HepG2 (cell line): ENCODE data around the gene SETD1A. TPM values are rescaled to one million over a fixed set of nuclear protein-coding genes. Genes with fewer than 3 reads are reported as not detected.

Experiments
- ARNTL ChIP-seq: sonication (generic); formaldehyde crosslinking; IDR thresholded peaks from 2 replicates; pipeline ENCODE4 v1.4.0; 2020; ENCODE audit warnings: mild to moderate bottlenecking, missing genetic modification reagents
- ATF7 ChIP-seq, 2 experiments: fragments of 450-650 bp in 1 of 2; sonication (generic) in 1 of 2; formaldehyde crosslinking in 1 of 2; IDR thresholded peaks; 2 replicates each; pipeline versions ENCODE4 v1.4.0 to v1.6.1; 2016 to 2020; ENCODE audit warnings: antibody characterized with exemption in 1 of 2, mild to moderate bottlenecking in 1 of 2, missing genetic modification reagents in 1 of 2
- CCDC6 ChIP-seq: sonication (generic); formaldehyde crosslinking; IDR thresholded peaks from 2 replicates; pipeline ENCODE4 v1.8.1; 2022; ENCODE audit warnings: mild to moderate bottlenecking, missing genetic modification reagents, moderate library complexity
- KAT8 ChIP-seq: IDR thresholded peaks from 2 replicates; pipeline ENCODE4 v1.6.1; 2016; ENCODE audit warnings: missing genetic modification reagents, missing compliant biosample characterization
- MED13 ChIP-seq: sonication (generic); formaldehyde crosslinking; IDR thresholded peaks from 2 replicates; pipeline ENCODE4 v1.5.0; 2020; ENCODE audit warnings: missing genetic modification reagents
- MED8 ChIP-seq: sonication (generic); formaldehyde crosslinking; IDR thresholded peaks from 2 replicates; pipeline ENCODE4 v1.8.1; 2023; ENCODE audit warnings: mild to moderate bottlenecking, missing genetic modification reagents; ENCODE audit not compliant: insufficient replicate concordance
- NPAS2 ChIP-seq: sonication (generic); formaldehyde crosslinking; IDR thresholded peaks from 2 replicates; pipeline ENCODE4 v1.8.0; 2022; ENCODE audit warnings: mild to moderate bottlenecking, missing genetic modification reagents, borderline replicate concordance
- RARG ChIP-seq: sonication (generic); formaldehyde crosslinking; IDR thresholded peaks from 2 replicates; pipeline ENCODE4 v1.4.0; 2020; ENCODE audit warnings: low read depth, mild to moderate bottlenecking, missing genetic modification reagents
- RBAK ChIP-seq: sonication (generic); formaldehyde crosslinking; IDR thresholded peaks from 2 replicates; pipeline ENCODE4 v1.5.1; 2020; ENCODE audit warnings: mild to moderate bottlenecking, missing genetic modification reagents
- RBM22 ChIP-seq: fragments of 200-400 bp; formaldehyde crosslinking; optimal IDR thresholded peaks from 2 replicates; pipeline ENCODE3; 2017; ENCODE audit warnings: mild to moderate bottlenecking, low read length, moderate library complexity
- RCOR2 ChIP-seq: IDR thresholded peaks from 2 replicates; pipeline ENCODE4 v1.6.1; 2016; ENCODE audit warnings: missing biosample characterization, missing genetic modification reagents
- ZNF121 ChIP-seq: sonication (generic); formaldehyde crosslinking; IDR thresholded peaks from 2 replicates; pipeline ENCODE4 v1.5.0; 2020; ENCODE audit warnings: mild to moderate bottlenecking, missing genetic modification reagents
- ZNF274 ChIP-seq: sonication (generic); formaldehyde crosslinking; IDR thresholded peaks from 2 replicates; pipeline ENCODE4 v1.5.1; 2020; ENCODE audit warnings: mild to moderate bottlenecking, missing genetic modification reagents
- ZNF343 ChIP-seq: sonication (generic); formaldehyde crosslinking; IDR thresholded peaks from 2 replicates; pipeline ENCODE4 v1.4.0; 2020; ENCODE audit warnings: mild to moderate bottlenecking, missing genetic modification reagents
- ZNF816 ChIP-seq: sonication (generic); formaldehyde crosslinking; IDR thresholded peaks from 2 replicates; pipeline ENCODE4 v1.8.0; 2022; ENCODE audit warnings: missing genetic modification reagents, mild to moderate bottlenecking, borderline replicate concordance
- ZNF850 ChIP-seq: sonication (generic); formaldehyde crosslinking; conservative IDR thresholded peaks from 2 replicates; pipeline ENCODE4 v1.9.0; 2021; ENCODE audit warnings: mild to moderate bottlenecking, missing genetic modification reagents
- polyA plus RNA-seq, 8 experiments: library from polyadenylated mRNA; depleted of rRNA in 3 of 8; stranded (reverse) in 7 of 8; unstranded in 1 of 8; fragments of >200 nt; fragmentation: Illumina TruSeq in 4 of 8; extraction: Trizol in 4 of 8; gene quantifications; 2 replicates each; pipeline versions ENCODE4 v1.2.1 to v1.2.3, GENCODE V29; 2011 to 2016; ENCODE audit warnings: low read depth in 4 of 8, missing spikeins in 1 of 8, mixed read lengths in 1 of 8; ENCODE audit not compliant: insufficient read depth in 1 of 8
- total RNA-seq, 5 experiments: library from RNA; depleted of rRNA; stranded (reverse); fragments of >200 nt; fragmentation: Illumina TruSeq; extraction: Trizol; gene quantifications; 2 replicates each; pipeline ENCODE4 v1.2.3, GENCODE V29; 2016; ENCODE audit warnings: low read depth in 1 of 5
- TF ChIP-seq, protein P1 (sequence below): sonication (generic); formaldehyde crosslinking; IDR thresholded peaks from 2 replicates; pipeline ENCODE4 v1.9.0; 2022; ENCODE audit warnings: low read depth, missing genetic modification reagents
- TF ChIP-seq, protein P2 (sequence below): sonication (generic); formaldehyde crosslinking; IDR thresholded peaks from 2 replicates; pipeline ENCODE4 v1.4.0; 2020; ENCODE audit warnings: missing genetic modification reagents; ENCODE audit errors: not compliant biosample characterization
- TF ChIP-seq, protein P3 (sequence below): sonication (generic); formaldehyde crosslinking; IDR thresholded peaks from 2 replicates; pipeline ENCODE4 v1.4.0; 2020; ENCODE audit warnings: missing genetic modification reagents, borderline replicate concordance
- TF ChIP-seq, protein P4 (sequence below): sonication (generic); formaldehyde crosslinking; IDR thresholded peaks from 2 replicates; pipeline ENCODE4 v1.4.0; 2020; ENCODE audit warnings: missing genetic modification reagents, borderline replicate concordance

SETD1A gene
- total and polyA plus RNA-seq, 2 of the 13 experiments (the other 11 are each of a cell fraction or from before 2014, with no cell fraction given) = 3.8 to 5.6 TPM

DNA sequence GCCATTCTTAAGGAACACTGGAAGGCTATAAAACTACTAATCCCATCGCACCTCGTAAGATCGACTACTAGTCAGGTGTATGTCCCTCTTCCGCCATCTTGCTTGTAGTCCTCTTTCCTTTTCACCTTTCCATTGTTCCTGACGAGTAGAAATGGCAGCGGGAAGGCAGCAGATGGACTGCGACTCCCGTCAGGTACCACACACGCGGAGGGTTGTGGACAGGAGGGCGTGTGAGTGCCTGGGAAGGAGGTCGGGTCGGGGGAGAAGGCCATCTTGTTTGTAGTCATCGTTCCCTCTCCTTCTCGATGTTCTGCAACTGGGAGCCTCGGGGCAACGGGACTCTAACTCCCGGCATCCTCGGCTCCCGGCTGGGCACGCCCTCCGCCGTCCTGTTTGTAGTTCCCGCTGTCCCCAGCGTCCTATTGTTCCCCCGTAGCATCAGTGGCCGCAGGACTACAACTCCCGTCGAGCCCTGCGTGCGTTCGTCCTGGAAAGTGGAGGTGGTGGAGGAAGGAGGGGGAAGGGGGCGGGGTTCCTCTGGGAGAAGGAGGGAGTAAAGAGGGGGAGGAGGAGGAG, 34.5 kb upstream of the SETD1A start (continued):
- TF ChIP-seq ATF7 (IDR thresholded peaks at IDR 0.05) = no peak
- 0 out of 2 replicates have a peak, but pooled peaks have one; percentile 2 for TF ChIP-seq ATF7 (CRISPR knock-in tag; IDR thresholded peaks at IDR 0.05)
- no peak for TF ChIP-seq RCOR2 (CRISPR knock-in tag)
- TF ChIP-seq, protein P1, sequence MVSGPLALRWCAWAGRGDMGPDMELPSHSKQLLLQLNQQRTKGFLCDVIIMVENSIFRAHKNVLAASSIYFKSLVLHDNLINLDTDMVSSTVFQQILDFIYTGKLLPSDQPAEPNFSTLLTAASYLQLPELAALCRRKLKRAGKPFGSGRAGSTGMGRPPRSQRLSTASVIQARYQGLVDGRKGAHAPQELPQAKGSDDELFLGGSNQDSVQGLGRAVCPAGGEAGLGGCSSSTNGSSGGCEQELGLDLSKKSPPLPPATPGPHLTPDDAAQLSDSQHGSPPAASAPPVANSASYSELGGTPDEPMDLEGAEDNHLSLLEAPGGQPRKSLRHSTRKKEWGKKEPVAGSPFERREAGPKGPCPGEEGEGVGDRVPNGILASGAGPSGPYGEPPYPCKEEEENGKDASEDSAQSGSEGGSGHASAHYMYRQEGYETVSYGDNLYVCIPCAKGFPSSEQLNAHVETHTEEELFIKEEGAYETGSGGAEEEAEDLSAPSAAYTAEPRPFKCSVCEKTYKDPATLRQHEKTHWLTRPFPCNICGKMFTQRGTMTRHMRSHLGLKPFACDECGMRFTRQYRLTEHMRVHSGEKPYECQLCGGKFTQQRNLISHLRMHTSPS (CRISPR knock-in tag) = peak; percentile 14; the same call in 1 of the 2 replicates
- TF ChIP-seq, protein P2, sequence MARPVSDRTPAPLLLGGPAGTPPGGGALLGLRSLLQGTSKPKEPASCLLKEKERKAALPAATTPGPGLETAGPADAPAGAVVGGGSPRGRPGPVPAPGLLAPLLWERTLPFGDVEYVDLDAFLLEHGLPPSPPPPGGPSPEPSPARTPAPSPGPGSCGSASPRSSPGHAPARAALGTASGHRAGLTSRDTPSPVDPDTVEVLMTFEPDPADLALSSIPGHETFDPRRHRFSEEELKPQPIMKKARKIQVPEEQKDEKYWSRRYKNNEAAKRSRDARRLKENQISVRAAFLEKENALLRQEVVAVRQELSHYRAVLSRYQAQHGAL (CRISPR knock-in tag) = no peak
- no peak for TF ChIP-seq ZNF121 (CRISPR knock-in tag)
- no peak for TF ChIP-seq NPAS2
- no peak for TF ChIP-seq ZNF816 (CRISPR knock-in tag)
- TF ChIP-seq ZNF850 = no peak
- TF ChIP-seq RARG (CRISPR knock-in tag) = no peak
- TF ChIP-seq, protein P3, sequence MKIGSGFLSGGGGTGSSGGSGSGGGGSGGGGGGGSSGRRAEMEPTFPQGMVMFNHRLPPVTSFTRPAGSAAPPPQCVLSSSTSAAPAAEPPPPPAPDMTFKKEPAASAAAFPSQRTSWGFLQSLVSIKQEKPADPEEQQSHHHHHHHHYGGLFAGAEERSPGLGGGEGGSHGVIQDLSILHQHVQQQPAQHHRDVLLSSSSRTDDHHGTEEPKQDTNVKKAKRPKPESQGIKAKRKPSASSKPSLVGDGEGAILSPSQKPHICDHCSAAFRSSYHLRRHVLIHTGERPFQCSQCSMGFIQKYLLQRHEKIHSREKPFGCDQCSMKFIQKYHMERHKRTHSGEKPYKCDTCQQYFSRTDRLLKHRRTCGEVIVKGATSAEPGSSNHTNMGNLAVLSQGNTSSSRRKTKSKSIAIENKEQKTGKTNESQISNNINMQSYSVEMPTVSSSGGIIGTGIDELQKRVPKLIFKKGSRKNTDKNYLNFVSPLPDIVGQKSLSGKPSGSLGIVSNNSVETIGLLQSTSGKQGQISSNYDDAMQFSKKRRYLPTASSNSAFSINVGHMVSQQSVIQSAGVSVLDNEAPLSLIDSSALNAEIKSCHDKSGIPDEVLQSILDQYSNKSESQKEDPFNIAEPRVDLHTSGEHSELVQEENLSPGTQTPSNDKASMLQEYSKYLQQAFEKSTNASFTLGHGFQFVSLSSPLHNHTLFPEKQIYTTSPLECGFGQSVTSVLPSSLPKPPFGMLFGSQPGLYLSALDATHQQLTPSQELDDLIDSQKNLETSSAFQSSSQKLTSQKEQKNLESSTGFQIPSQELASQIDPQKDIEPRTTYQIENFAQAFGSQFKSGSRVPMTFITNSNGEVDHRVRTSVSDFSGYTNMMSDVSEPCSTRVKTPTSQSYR (CRISPR knock-in tag) = peak; percentile 49; the same call in 1 of the 2 replicates
- no peak for TF ChIP-seq ZNF343 (CRISPR knock-in tag)
- no peak for TF ChIP-seq MED13
- no peak for TF ChIP-seq RBAK (CRISPR knock-in tag)
- TF ChIP-seq CCDC6 (CRISPR knock-in tag) = no peak
- no peak; the same call in 1 of the 2 replicates for TF ChIP-seq KAT8
- no peak for TF ChIP-seq MED8 (CRISPR knock-in tag)
- peak; percentile 35 for TF ChIP-seq RBM22
- TF ChIP-seq, protein P4, sequence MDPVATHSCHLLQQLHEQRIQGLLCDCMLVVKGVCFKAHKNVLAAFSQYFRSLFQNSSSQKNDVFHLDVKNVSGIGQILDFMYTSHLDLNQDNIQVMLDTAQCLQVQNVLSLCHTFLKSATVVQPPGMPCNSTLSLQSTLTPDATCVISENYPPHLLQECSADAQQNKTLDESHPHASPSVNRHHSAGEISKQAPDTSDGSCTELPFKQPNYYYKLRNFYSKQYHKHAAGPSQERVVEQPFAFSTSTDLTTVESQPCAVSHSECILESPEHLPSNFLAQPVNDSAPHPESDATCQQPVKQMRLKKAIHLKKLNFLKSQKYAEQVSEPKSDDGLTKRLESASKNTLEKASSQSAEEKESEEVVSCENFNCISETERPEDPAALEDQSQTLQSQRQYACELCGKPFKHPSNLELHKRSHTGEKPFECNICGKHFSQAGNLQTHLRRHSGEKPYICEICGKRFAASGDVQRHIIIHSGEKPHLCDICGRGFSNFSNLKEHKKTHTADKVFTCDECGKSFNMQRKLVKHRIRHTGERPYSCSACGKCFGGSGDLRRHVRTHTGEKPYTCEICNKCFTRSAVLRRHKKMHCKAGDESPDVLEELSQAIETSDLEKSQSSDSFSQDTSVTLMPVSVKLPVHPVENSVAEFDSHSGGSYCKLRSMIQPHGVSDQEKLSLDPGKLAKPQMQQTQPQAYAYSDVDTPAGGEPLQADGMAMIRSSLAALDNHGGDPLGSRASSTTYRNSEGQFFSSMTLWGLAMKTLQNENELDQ (CRISPR knock-in tag) = peak; percentile 42; the same call in 1 of the 2 replicates
- peak; percentile 43; the same call in 1 of the 2 replicates for TF ChIP-seq ZNF274 (CRISPR knock-in tag)
- TF ChIP-seq ARNTL (CRISPR knock-in tag) = no peak
